H1 (cell line): ENCODE data around the gene ADIPOR2.

Experiments
- CHD2 ChIP-seq: IDR thresholded peaks from 2 replicates; pipeline ENCODE4 v1.6.1; 2012; ENCODE audit warnings: low read length, improper control_type of control experiment
- CTCF ChIP-seq, 3 experiments: IDR thresholded peaks; 1 replicate in 2 of 3; 2 replicates in 1 of 3; pipeline versions ENCODE4 v1.5.1 to v1.6.1; 2011; ENCODE audit warnings: low read length in 3 of 3, mild to moderate bottlenecking in 3 of 3, inconsistent platforms in 2 of 3, low read depth in 1 of 3, moderate library complexity in 1 of 3; ENCODE audit not compliant: insufficient read depth in 1 of 3; ENCODE audit errors: control extremely low read depth in 1 of 3
- EZH2 ChIP-seq: fragments of 200-600 bp; sonication (generic); IDR thresholded peaks from 2 replicates; pipeline ENCODE4 v1.7.1; 2012; ENCODE audit warnings: low read depth, mild to moderate bottlenecking, moderate library complexity, low read length, inconsistent platforms; ENCODE audit not compliant: severe bottlenecking
- GABPA ChIP-seq: IDR thresholded peaks from 2 replicates; pipeline ENCODE4 v1.6.1; 2011; ENCODE audit warnings: mild to moderate bottlenecking, low read length, moderate library complexity, borderline replicate concordance; ENCODE audit not compliant: insufficient read depth
- GTF2F1 ChIP-seq: IDR thresholded peaks from 2 replicates; pipeline ENCODE4 v1.6.1; 2012; ENCODE audit warnings: low read depth, low read length, improper control_type of control experiment, borderline replicate concordance
- JUND ChIP-seq: IDR thresholded peaks from 2 replicates; pipeline ENCODE4 v1.6.1; 2011; ENCODE audit warnings: mild to moderate bottlenecking, improper control_type of control experiment, low read length
- MAX ChIP-seq: IDR thresholded peaks from 2 replicates; pipeline ENCODE4 v1.6.1; 2012; ENCODE audit warnings: inconsistent platforms
- POLR2A ChIP-seq, 2 experiments: IDR thresholded peaks; 1 replicate in 1 of 2; 2 replicates in 1 of 2; pipeline ENCODE4 v1.6.1; 2011; ENCODE audit warnings: low read depth in 2 of 2, low read length in 2 of 2, mild to moderate bottlenecking in 2 of 2; ENCODE audit errors: control extremely low read depth in 1 of 2
- POLR2AphosphoS5 ChIP-seq: IDR thresholded peaks from 2 replicates; pipeline ENCODE4 v1.6.1; 2011; ENCODE audit warnings: low read depth, low read length
- RAD21 ChIP-seq, 2 experiments: IDR thresholded peaks in 1 of 2; conservative IDR thresholded peaks in 1 of 2; 2 replicates each; pipeline ENCODE4 v1.6.1; 2011; ENCODE audit warnings: low read depth in 2 of 2, low read length in 2 of 2, improper control_type of control experiment in 1 of 2, inconsistent platforms in 1 of 2, mild to moderate bottlenecking in 1 of 2, moderate library complexity in 1 of 2
- RFX5 ChIP-seq: IDR thresholded peaks from 2 replicates; pipeline ENCODE4 v1.6.1; 2011; ENCODE audit warnings: low read depth, low read length, improper control_type of control experiment, borderline replicate concordance
- USF2 ChIP-seq: IDR thresholded peaks from 2 replicates; pipeline ENCODE4 v1.6.1; 2011; ENCODE audit warnings: low read length, improper control_type of control experiment

GRCh38 chr12:1816730-1817348 is 126.0 kb downstream of the ADIPOR2 start:
- no peak for TF ChIP-seq USF2
- no peak for TF ChIP-seq CTCF (IDR thresholded peaks at IDR 0.05; ENCODE audit: control extremely low read depth in 1 of 3, insufficient read depth in 1 of 3, low read depth in 1 of 3, low read length in 3 of 3)
- no peak for TF ChIP-seq EZH2
- TF ChIP-seq RAD21 (IDR thresholded peaks at IDR 0.05 in 1 of 2, conservative IDR thresholded peaks at IDR 0.05 in 1 of 2; ENCODE audit: low read depth in 2 of 2, low read length in 2 of 2): no peak
- no peak for TF ChIP-seq POLR2A (IDR thresholded peaks at IDR 0.05; ENCODE audit: control extremely low read depth in 1 of 2, low read depth in 2 of 2, low read length in 2 of 2)
- TF ChIP-seq GTF2F1: no peak
- no peak for TF ChIP-seq POLR2AphosphoS5
- TF ChIP-seq RFX5: no peak
- TF ChIP-seq MAX: no peak
- TF ChIP-seq GABPA: no peak
- no peak for TF ChIP-seq CHD2
- TF ChIP-seq JUND: no peak
